Activated T-cell treated with anti-CD3 and anti-CD28 coated beads, Interleukin-2, amount 50 U/mL, for 24 hours (primary cell): Measurements from ENCODE around the gene ERVK3-1.

Experiments
- DNase-seq: peaks from one replicate; pipeline ENCODE4 v3.0.0-alpha.2; 2020
- H3K27ac Mint-ChIP-seq: 2 replicates; pipeline ENCODE4 v1.8.0; 2020; ENCODE audit warnings: mild to moderate bottlenecking, mixed read lengths
- H3K27me3 Mint-ChIP-seq: 2 replicates; pipeline ENCODE4 v1.8.0; 2020; ENCODE audit warnings: mixed read lengths
- H3K36me3 Mint-ChIP-seq: 2 replicates; pipeline ENCODE4 v1.8.0; 2020; ENCODE audit warnings: low read depth, mixed read lengths
- H3K4me1 Mint-ChIP-seq: 2 replicates; pipeline ENCODE4 v1.8.0; 2020; ENCODE audit warnings: low read depth, mixed read lengths
- H3K4me3 Mint-ChIP-seq: 2 replicates; pipeline ENCODE4 v1.8.0; 2020; ENCODE audit warnings: mild to moderate bottlenecking, moderate library complexity, mixed read lengths
- H3K9me3 Mint-ChIP-seq: 2 replicates; pipeline ENCODE4 v1.8.0; 2020; ENCODE audit warnings: mixed read lengths

The ERVK3-1 gene

DNA sequence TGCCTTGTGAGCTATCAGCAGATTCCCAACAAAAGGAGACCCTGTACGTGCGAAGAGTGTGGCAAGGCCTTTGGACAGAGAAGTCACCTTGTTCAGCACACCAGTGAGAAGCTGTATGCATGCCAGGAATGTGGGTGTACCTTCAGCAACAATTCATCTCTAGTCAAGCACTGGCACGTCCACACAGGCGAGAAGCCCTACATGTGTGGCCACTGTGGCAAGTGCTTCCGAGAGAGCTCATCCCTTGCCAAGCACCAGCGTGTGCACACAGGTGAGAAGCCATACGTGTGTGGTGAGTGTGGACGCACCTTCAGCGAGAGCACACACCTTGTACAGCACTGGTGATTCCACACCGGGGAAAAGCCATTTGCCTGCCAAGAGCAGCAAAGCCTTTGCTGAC is 14.1 kb downstream of the ERVK3-1 start:
- DNase-seq, result no peak
- Mint-ChIP-seq H3K9me3 (no peaks in the 10 kb centered on the region), H3K4me1 (no peaks in the 10 kb centered on the region), H3K27ac (no peak overlapping the region), H3K27me3 (no peaks in the 10 kb centered on the region), H3K4me3 (no peak overlapping the region), H3K36me3 (peaks cover 34% of the 10 kb centered on the region)

DNA sequence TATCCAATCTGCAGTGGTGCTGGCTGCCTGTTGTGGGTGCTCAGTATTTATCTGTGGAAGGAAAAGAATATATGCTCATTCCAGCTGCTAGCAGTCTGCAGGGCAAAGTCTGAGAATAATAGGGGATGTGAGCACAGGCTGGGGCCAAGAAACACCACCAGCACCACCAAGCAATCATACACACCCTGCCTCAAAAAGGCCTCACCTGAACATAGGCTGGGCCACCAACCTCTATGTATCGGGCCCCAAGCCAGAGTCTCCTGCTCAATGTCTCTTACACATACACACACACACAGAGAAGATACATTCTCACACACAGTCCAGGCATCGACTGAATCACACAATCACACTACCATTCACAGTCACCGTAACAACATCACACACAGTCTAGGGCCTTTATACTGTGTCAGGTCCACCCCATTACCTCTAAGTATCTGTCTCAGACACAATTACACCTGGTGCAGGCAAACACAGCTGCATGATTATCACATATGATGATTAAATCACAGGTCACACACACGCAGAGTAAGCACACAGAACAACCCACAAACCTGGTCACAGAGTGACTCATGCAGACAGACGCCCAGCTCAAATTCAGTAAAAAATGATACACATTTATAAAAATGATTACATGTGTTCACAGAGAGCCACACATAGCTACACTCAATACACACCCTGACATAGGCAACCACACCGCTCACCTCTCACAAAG is 20.3 kb downstream of the ERVK3-1 start:
- Mint-ChIP-seq H3K36me3 (peaks cover 7% of the 10 kb centered on the region), H3K4me1 (no peaks in the 10 kb centered on the region), H3K27me3 (no peaks in the 10 kb centered on the region)

DNA sequence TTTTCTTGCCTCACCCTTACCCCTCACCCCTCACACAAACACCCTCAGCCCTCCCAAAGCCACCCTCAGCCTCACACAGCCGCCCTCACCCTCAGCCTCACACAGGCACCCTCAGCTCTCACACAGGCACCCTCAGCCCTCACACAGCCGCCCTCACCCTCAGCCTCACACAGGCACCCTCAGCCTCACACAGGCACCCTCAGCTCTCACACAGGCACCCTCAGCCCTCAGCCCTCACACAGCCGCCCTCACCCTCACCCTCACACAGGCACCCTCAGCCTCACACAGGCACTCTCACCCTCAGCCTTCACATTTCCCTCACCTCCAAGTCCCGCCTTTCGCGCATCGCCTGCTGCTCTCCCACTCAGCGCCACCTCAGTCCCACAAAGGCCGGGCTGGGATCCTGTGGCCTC is 21.3 kb downstream of the ERVK3-1 start:
- Mint-ChIP-seq H3K4me1 (no peaks in the 10 kb centered on the region), H3K9me3 (no peaks in the 10 kb centered on the region), H3K4me3 (no peak overlapping the region), H3K27ac (no peak overlapping the region), H3K27me3 (no peaks in the 10 kb centered on the region), H3K36me3 (peaks cover 7% of the 10 kb centered on the region)
- no peak for DNase-seq

More for the DNA sequence above, 20.3 kb downstream of the ERVK3-1 start:
- H3K4me3 Mint-ChIP-seq, result no peak overlapping the region
- H3K27ac Mint-ChIP-seq, result no peak overlapping the region
- H3K9me3 Mint-ChIP-seq, result no peaks in the 10 kb centered on the region
- no peak for DNase-seq

DNA sequence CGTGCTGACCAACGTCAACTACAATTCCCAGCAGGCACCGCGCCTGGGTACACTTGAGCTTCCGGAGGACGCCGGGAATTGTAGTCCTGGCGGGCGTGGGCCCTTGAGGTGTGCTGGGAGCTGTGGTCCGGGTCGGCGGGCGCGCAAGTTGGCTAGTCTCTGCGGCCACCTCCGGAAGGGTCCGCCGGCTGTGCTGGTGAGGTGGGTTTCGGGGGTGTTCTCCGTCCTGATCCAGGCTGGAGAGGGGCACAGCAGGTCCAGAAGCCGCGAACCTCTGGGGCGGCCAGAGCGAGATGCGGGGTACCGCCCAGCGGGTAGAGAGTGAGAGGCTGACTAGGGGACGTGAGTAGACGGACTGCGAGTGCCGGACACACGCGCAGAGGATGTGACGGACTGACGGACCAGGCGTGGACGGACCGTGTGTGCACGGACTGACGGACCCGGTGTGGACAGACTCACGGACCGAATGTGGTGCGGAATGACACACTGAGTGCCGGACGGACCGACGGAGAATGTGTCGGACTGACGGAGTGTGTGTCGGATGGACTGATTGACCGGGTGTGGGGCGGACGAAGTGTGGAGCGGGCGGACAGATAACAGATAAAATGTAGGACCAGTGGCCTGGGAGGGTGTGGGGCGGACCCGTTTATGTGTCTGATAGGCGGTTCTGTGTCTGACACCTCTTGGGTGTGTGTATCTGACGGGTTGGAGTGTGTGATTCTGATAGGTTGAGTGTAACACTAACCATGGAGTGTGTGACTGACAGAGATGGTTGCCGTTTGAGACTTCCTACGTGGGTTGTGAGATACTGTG is 21.9 kb downstream of the ERVK3-1 start, which contains the start of gene ZSCAN22:
Gene ZSCAN22 (plus strand): TSS at position 81 of the 813 bp plus-strand sequence. CDS start 7,809 bp downstream, outside the sequence.
- Mint-ChIP-seq H3K4me3 (no peak within 1 kb of the TSS), H3K4me1 (no peaks in the 10 kb centered on the region), H3K27ac (no peak within 1 kb of the TSS), H3K9me3 (no peaks in the 10 kb centered on the region), H3K36me3 (peaks cover 4% of the 10 kb centered on the region), H3K27me3 (no peaks in the 10 kb centered on the region)
- peak; percentile 92 for DNase-seq

DNA sequence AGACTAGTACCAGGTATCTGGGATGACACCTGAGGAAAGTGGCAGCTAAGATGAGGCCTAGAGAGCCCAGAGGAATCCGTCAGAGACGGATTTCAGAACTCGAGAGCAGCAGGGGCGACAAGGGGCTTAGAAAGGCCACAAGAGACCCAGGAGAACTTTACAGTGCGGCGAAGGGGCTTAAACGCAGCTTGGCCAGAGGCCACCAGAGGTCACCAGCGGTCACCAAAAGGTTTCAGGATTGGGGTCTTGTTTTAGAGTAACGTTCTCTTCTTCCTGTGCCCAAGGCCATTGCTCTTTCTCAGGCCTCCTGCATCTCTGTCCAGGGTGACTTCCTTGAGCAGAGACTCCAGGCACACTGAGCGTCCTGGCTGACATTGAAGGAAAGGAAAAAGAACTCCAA is 23.8 kb downstream of the ERVK3-1 start:
- Mint-ChIP-seq H3K9me3 (no peaks in the 10 kb centered on the region), H3K4me3 (no peak overlapping the region)
- no peak for DNase-seq

DNA sequence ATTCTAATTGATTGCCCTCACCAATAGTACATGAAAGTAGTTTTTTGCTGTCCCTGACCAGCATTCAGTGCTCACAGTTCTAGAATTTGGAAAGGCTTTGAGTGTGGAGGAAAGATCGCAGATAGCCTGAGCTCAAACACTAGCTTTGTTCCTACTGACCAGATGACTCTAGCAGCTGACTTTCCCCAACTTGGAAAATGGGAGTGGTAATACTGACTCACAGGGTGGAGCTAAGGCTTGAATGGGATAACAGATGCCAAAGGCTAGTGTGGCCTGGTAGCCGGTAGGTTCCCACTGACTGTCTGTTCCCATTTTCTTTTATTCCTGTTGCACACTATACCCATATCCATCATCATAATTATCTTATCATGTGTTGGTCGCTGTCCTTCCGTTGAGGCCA is 25.3 kb downstream of the ERVK3-1 start:
- H3K27me3 Mint-ChIP-seq, result no peaks in the 10 kb centered on the region
- no peak overlapping the region for H3K27ac Mint-ChIP-seq
- DNase-seq, result no peak
- no peak overlapping the region for H3K4me3 Mint-ChIP-seq
- H3K4me1 Mint-ChIP-seq, result peaks cover 1% of the 10 kb centered on the region
- no peaks in the 10 kb centered on the region for H3K9me3 Mint-ChIP-seq
- H3K36me3 Mint-ChIP-seq, result peaks cover 20% of the 10 kb centered on the region

More for the DNA sequence above, 23.8 kb downstream of the ERVK3-1 start:
- peaks cover 1% of the 10 kb centered on the region for H3K4me1 Mint-ChIP-seq
- H3K27ac Mint-ChIP-seq, result no peak overlapping the region
- H3K36me3 Mint-ChIP-seq, result peaks cover 6% of the 10 kb centered on the region
- H3K27me3 Mint-ChIP-seq, result no peaks in the 10 kb centered on the region

DNA sequence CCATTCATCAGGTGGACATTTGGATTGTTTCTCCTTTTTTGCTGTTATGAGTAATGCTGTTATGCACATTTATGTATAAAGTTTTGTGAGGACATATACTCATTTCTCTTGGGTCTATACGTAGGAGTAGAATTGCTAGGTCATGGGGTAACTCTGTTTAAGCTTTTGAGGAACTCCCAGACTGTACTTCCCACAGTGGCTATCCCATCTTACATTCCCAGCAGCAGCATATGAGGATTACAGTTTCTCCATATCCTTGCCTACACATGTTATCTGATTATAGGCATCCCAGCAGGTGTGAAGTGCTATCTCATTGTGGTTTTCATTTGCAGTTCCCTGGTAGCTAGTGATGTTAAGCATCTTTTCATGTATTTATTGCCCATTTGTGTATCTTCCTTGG is 27.5 kb downstream of the ERVK3-1 start:
- no peak for DNase-seq
- Mint-ChIP-seq H3K4me1 (peaks cover 1% of the 10 kb centered on the region), H3K36me3 (peaks cover 37% of the 10 kb centered on the region), H3K9me3 (no peaks in the 10 kb centered on the region), H3K4me3 (no peak overlapping the region), H3K27ac (no peak overlapping the region), H3K27me3 (no peaks in the 10 kb centered on the region)

DNA sequence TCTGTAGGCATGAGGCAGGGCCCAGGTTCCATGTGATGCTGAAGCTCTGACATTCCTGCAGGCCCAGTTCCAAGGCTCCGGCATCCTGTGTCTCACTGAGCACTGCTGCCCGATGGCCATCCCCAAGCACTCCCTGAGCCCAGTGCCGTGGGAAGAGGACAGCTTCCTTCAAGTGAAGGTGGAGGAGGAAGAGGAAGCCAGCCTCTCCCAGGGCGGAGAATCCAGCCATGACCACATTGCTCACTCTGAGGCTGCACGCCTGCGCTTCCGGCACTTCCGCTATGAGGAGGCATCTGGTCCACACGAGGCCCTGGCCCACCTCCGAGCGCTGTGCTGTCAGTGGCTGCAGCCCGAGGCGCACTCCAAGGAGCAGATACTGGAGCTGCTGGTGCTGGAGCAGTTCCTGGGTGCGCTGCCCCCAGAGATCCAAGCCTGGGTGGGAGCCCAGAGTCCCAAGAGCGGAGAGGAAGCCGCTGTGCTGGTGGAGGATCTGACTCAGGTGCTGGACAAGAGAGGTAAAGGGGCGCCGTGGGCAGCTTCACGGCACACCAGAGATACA is 29.6 kb downstream of the ERVK3-1 start:
- Mint-ChIP-seq H3K27ac (no peak overlapping the region), H3K4me1 (peaks cover 4% of the 10 kb centered on the region), H3K36me3 (peaks cover 58% of the 10 kb centered on the region), H3K4me3 (no peak overlapping the region), H3K9me3 (no peaks in the 10 kb centered on the region), H3K27me3 (no peaks in the 10 kb centered on the region)
- no peak for DNase-seq

DNA sequence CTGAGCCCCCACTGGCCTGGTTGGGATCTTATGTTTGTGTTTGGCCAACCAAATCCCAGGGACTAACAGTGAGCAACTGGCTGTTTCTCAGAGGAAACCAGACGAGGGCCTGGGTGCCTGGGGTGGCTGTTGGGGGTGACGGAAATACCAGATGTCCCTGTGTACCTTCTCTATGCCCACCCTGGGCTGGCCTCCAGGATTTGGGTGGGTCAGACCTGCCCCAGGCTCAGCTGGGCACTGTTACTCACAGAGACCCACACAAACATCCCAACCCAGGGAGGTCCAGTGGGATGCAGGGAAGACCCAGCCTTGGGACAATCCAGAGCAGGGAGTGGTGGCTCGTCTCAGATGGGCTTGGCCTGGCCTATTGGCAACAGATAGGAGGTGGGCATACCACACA is 30.5 kb downstream of the ERVK3-1 start:
- Mint-ChIP-seq H3K9me3 (no peaks in the 10 kb centered on the region), H3K4me3 (no peak overlapping the region), H3K27ac (no peak overlapping the region), H3K4me1 (peaks cover 7% of the 10 kb centered on the region), H3K36me3 (peaks cover 63% of the 10 kb centered on the region), H3K27me3 (no peaks in the 10 kb centered on the region)
- no peak for DNase-seq

DNA sequence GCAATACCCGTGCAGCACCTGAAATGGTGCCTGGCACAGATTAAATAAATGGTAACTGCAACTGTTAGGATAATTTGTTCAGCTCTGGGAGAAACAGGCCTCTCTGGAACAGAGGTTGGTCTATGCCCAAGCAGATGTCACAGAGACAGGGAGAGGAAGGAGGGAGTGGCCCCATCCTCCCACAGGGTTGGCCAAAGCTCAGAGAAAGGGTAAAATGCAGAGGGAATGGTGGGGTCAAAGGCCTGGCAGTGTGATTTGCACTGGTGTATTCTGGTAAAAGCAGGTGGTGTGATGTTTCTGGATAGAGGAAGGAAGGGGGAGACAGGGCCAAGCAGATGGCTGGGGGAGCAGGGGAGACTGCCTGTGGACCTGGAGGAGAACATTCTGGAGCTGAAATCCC is 31.0 kb downstream of the ERVK3-1 start:
- peaks cover 69% of the 10 kb centered on the region for H3K36me3 Mint-ChIP-seq
- H3K4me3 Mint-ChIP-seq, result no peak overlapping the region
- H3K27ac Mint-ChIP-seq, result no peak overlapping the region
- H3K27me3 Mint-ChIP-seq, result no peaks in the 10 kb centered on the region
- H3K4me1 Mint-ChIP-seq, result peaks cover 7% of the 10 kb centered on the region
- no peaks in the 10 kb centered on the region for H3K9me3 Mint-ChIP-seq
- DNase-seq, result no peak

DNA sequence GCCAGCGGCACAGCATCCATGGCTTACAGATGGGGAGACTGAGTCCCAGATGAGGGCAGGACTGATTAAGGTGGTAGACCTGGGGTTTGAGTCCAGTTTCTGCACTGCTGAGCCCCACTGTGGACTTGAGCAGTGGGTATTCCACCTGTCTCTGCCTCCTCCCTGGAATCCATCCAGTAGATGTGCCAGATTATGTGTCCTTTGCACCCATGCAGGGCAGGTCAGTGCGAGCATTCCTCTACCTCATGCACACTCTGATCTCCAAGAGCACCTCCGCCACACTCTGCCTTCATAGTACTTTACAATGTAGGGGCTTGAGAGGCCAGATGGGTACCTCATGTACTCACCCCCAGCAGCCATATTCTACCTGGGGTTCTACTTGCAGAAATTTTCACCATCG is 31.6 kb downstream of the ERVK3-1 start:
- no peak overlapping the region for H3K4me3 Mint-ChIP-seq

DNA sequence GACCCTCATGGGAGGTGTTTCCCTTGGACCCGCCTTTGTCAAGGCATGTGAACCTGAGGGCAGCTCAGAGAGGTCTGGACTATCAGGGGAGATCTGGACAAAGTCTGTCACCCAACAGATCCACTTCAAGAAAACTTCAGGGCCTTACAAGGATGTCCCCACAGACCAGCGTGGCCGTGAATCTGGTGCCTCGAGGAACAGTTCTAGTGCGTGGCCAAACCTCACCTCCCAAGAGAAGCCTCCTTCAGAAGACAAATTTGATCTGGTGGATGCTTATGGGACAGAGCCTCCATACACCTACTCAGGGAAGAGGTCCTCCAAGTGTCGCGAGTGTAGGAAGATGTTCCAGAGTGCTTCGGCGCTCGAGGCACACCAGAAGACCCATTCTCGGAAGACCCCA is 33.2 kb downstream of the ERVK3-1 start:
- H3K4me1 Mint-ChIP-seq, result peaks cover 6% of the 10 kb centered on the region
- no peak overlapping the region for H3K27ac Mint-ChIP-seq
- no peak for DNase-seq
- H3K27me3 Mint-ChIP-seq, result no peaks in the 10 kb centered on the region
- no peak overlapping the region for H3K4me3 Mint-ChIP-seq
- H3K36me3 Mint-ChIP-seq, result peaks cover 76% of the 10 kb centered on the region
- H3K9me3 Mint-ChIP-seq, result no peaks in the 10 kb centered on the region

More for the DNA sequence above, 31.6 kb downstream of the ERVK3-1 start:
- H3K9me3 Mint-ChIP-seq, result no peaks in the 10 kb centered on the region
- H3K27ac Mint-ChIP-seq, result no peak overlapping the region
- no peak for DNase-seq
- H3K36me3 Mint-ChIP-seq, result peaks cover 73% of the 10 kb centered on the region
- peaks cover 7% of the 10 kb centered on the region for H3K4me1 Mint-ChIP-seq
- H3K27me3 Mint-ChIP-seq, result no peaks in the 10 kb centered on the region

DNA sequence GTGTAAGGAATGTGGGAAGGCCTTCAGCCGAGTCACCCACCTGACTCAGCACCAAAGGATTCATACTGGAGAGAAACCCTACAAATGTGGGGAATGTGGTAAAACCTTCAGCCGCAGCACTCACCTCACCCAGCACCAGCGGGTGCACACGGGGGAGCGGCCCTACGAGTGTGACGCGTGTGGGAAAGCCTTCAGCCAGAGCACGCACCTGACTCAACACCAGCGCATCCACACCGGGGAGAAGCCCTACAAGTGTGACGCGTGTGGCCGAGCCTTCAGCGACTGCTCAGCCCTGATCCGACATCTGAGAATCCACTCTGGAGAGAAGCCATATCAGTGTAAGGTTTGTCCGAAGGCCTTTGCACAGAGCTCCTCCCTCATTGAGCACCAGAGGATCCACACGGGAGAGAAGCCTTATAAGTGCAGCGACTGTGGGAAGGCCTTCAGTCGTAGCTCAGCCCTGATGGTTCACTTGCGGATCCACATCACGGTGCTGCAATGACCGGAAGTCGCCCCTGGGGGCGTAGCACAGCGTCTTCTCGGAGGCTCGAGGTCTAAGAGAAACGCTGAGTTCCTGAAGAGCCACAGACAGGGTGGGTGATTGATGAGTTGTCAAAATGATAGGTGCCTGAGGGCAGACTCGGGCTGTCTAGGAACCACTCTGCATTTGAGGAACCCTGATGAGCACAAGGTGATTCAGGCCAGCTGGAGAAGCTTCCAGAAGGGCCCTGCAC is 33.8 kb downstream of the ERVK3-1 start:
- Mint-ChIP-seq H3K9me3 (no peaks in the 10 kb centered on the region), H3K27ac (no peak overlapping the region), H3K36me3 (peaks cover 76% of the 10 kb centered on the region), H3K4me3 (no peak overlapping the region), H3K27me3 (no peaks in the 10 kb centered on the region), H3K4me1 (peaks cover 6% of the 10 kb centered on the region)
- no peak for DNase-seq

DNA sequence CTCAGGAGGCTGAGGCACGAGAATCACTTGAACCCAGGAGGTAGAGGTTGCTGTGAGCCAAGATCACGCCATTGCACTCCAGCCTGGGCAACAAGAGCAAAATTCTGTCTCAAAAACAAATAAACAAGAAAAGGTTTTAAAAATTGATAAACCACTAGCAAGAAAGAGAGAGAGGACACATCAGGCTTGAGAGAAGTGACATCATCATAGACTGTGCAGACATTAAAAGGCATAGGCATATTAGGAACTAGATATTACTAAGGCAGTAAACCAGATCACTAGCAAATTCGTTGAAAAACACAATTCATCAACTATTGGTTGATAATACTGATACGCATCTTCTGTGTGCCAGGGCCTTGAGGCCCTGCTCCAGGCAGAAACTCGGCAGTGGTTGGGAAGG is 40.4 kb downstream of the ERVK3-1 start:
- Mint-ChIP-seq H3K27me3 (peaks cover 3% of the 10 kb centered on the region), H3K9me3 (no peaks in the 10 kb centered on the region), H3K4me3 (peak overlapping the region; percentile 94)

More for the DNA sequence above, 40.4 kb downstream of the ERVK3-1 start:
- peaks cover 28% of the 10 kb centered on the region for H3K4me1 Mint-ChIP-seq
- DNase-seq, result no peak
- H3K27ac Mint-ChIP-seq, result no peak overlapping the region
- H3K36me3 Mint-ChIP-seq, result peaks cover 29% of the 10 kb centered on the region
